Progenitor cell of endocrine pancreas (in vitro differentiated cells): Measurements from ENCODE around the gene GUCD1. TPM values are rescaled to one million over a fixed set of nuclear protein-coding genes. Genes with fewer than 3 reads are reported as not detected.
"Not testable (repeated sequence)": the region's sequence is repeated elsewhere in the genome, so short reads cannot be mapped to it uniquely, and the experiment has no call there.

Experiments
- DNase-seq: peaks from one replicate; pipeline ENCODE4 v3.0.0; 2021; ENCODE audit warnings: low spot score; ENCODE audit not compliant: unreplicated experiment
- H3K27ac Mint-ChIP-seq: 2 replicates; pipeline ENCODE4 v1.8.0; 2021; ENCODE audit warnings: mild to moderate bottlenecking, moderate library complexity, mixed read lengths
- H3K27me3 Mint-ChIP-seq: 2 replicates; pipeline ENCODE4 v1.8.0; 2021; ENCODE audit warnings: mixed read lengths
- H3K36me3 Mint-ChIP-seq: 2 replicates; pipeline ENCODE4 v1.8.0; 2022; ENCODE audit warnings: mixed read lengths; ENCODE audit not compliant: insufficient read depth
- H3K4me1 Mint-ChIP-seq: 2 replicates; pipeline ENCODE4 v1.8.0; 2021; ENCODE audit warnings: low read depth, mixed read lengths
- H3K4me3 Mint-ChIP-seq: 2 replicates; pipeline ENCODE4 v1.8.0; 2021; ENCODE audit warnings: low read depth, mild to moderate bottlenecking, moderate library complexity, mixed read lengths
- H3K9me3 Mint-ChIP-seq: 2 replicates; pipeline ENCODE4 v1.8.0; 2021; ENCODE audit warnings: low read depth, mixed read lengths
- total RNA-seq: library from RNA; stranded (reverse); gene quantifications from 2 replicates; pipeline ENCODE4 v1.2.1, GENCODE V29; 2021
- TF ChIP-seq, protein P1 (sequence below): fragments of 200-600 bp; sonication (generic); IDR thresholded peaks from one replicate; pipeline ENCODE4 v1.5.0; 2021; ENCODE audit warnings: antibody characterized with exemption, mild to moderate bottlenecking; ENCODE audit not compliant: unreplicated experiment

The GUCD1 gene
- total RNA-seq, 1 donor from 2014 or later, result 67.5 TPM

DNA sequence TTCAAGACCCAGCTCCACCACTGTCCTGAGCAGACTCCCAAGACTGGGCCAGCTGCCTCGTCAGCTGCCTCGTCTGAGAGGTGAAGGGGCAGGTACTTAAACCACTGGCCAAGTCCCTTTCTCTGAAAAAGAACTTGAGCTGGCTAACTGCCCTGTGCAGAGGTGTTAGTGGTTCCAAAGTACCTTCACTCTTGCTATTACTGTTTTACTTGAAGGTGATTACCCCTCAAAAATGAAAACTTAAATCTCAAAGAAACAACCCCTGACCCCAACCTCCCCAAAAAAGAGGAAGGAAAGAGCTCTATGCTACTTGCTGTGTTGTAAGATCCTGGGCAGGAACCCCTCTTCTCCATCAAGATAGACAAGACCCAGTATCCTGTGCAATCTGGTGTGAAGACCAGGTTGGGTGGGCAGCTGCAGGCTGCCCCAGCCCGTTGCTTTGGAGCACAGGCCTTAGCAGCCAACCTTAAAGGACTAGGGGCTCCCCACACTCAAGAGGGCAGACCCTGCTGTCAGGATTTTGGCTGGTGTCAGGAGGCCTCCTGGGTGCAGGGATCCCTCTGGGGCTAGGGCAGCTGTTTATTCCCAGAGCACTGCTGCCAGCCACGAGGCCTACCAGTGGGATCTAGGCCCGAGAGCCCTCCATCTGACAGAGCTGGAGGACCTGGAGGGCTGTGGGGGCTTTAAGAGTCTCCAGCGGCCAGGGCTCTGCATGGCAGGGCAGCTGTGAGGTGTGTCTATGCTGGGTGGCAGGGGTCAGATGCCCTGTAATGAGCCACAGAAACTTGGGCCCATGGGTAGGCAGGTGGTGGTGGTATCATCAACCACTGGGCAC is 13.0 kb downstream of the GUCD1 start:
- H3K36me3 Mint-ChIP-seq, result peaks cover 10% of the 10 kb centered on the region
- H3K4me3 Mint-ChIP-seq, result no peak overlapping the region

GRCh38 chr22:24540470-24540869 is 14.5 kb downstream of the GUCD1 start:
- Mint-ChIP-seq H3K27ac (no peak overlapping the region), H3K36me3 (peaks cover 5% of the 10 kb centered on the region), H3K27me3 (no peaks in the 10 kb centered on the region), H3K4me1 (no peaks in the 10 kb centered on the region), H3K4me3 (no peak overlapping the region), H3K9me3 (no peaks in the 10 kb centered on the region)
- TF ChIP-seq, protein P1, sequence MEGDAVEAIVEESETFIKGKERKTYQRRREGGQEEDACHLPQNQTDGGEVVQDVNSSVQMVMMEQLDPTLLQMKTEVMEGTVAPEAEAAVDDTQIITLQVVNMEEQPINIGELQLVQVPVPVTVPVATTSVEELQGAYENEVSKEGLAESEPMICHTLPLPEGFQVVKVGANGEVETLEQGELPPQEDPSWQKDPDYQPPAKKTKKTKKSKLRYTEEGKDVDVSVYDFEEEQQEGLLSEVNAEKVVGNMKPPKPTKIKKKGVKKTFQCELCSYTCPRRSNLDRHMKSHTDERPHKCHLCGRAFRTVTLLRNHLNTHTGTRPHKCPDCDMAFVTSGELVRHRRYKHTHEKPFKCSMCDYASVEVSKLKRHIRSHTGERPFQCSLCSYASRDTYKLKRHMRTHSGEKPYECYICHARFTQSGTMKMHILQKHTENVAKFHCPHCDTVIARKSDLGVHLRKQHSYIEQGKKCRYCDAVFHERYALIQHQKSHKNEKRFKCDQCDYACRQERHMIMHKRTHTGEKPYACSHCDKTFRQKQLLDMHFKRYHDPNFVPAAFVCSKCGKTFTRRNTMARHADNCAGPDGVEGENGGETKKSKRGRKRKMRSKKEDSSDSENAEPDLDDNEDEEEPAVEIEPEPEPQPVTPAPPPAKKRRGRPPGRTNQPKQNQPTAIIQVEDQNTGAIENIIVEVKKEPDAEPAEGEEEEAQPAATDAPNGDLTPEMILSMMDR, result no peak
- DNase-seq, result no peak

More for the DNA sequence above, 13.0 kb downstream of the GUCD1 start:
- no peaks in the 10 kb centered on the region for H3K27me3 Mint-ChIP-seq
- TF ChIP-seq, protein P1, result no peak
- H3K4me1 Mint-ChIP-seq, result no peaks in the 10 kb centered on the region
- no peak for DNase-seq
- H3K9me3 Mint-ChIP-seq, result no peaks in the 10 kb centered on the region
- H3K27ac Mint-ChIP-seq, result no peak overlapping the region

- no peaks in the 10 kb centered on the region for H3K9me3 Mint-ChIP-seq
- no peak overlapping the region for H3K27ac Mint-ChIP-seq
- no peaks in the 10 kb centered on the region for H3K4me1 Mint-ChIP-seq
- peaks cover 3% of the 10 kb centered on the region for H3K36me3 Mint-ChIP-seq
- no peaks in the 10 kb centered on the region for H3K27me3 Mint-ChIP-seq
- H3K4me3 Mint-ChIP-seq, result no peak overlapping the region
- TF ChIP-seq, protein P1, result no peak
- DNase-seq, result no peak
These were observed 18.8 kb downstream of the GUCD1 start for GRCh38 chr22:24536089-24536488.

- no peak overlapping the region for H3K4me3 Mint-ChIP-seq
- DNase-seq, result no peak
These were observed 19.6 kb downstream of the GUCD1 start for GRCh38 chr22:24535348-24535747.

GRCh38 chr22:24532075-24532474 is 22.9 kb downstream of the GUCD1 start:
- Mint-ChIP-seq H3K4me3 (no peak overlapping the region), H3K27ac (peak overlapping the region; percentile 16), H3K36me3 (no peaks in the 10 kb centered on the region), H3K27me3 (no peaks in the 10 kb centered on the region), H3K9me3 (peaks cover 4% of the 10 kb centered on the region), H3K4me1 (peaks cover 3% of the 10 kb centered on the region)
- TF ChIP-seq, protein P1, result no peak
- no peak for DNase-seq

More at GRCh38 chr22:24535348-24535747, 19.6 kb downstream of the GUCD1 start:
- peaks cover 3% of the 10 kb centered on the region for H3K36me3 Mint-ChIP-seq
- H3K9me3 Mint-ChIP-seq, result no peaks in the 10 kb centered on the region
- H3K4me1 Mint-ChIP-seq, result no peaks in the 10 kb centered on the region
- TF ChIP-seq, protein P1, result no peak
- H3K27me3 Mint-ChIP-seq, result no peaks in the 10 kb centered on the region
- no peak overlapping the region for H3K27ac Mint-ChIP-seq

- H3K27ac Mint-ChIP-seq, H3K9me3 Mint-ChIP-seq, H3K4me3 Mint-ChIP-seq, DNase-seq, H3K27me3 Mint-ChIP-seq, H3K36me3 Mint-ChIP-seq, H3K4me1 Mint-ChIP-seq: not testable (repeated sequence)
These were observed 24.0 kb downstream of the GUCD1 start for GRCh38 chr22:24530968-24531367.
